Spleen (tissue), 11 donors: ENCODE measurements around the gene ZBED2. TPM values are rescaled to one million over a fixed set of nuclear protein-coding genes. Genes with fewer than 3 reads are reported as not detected.

Source experiments
- DNase-seq: peaks from one replicate; pipeline ENCODE4 v3.0.0-alpha.2; 2020
- H3K27ac ChIP-seq, 8 donors: fragments of 200-600 bp; sonication (generic) in 7 of 8; 1 replicate in 4 of 8; 2 replicates in 4 of 8; pipeline versions ENCODE4 v1.5.0 to v1.8.0; 2016 to 2021; ENCODE audit warnings: inconsistent platforms in 4 of 8, mild to moderate bottlenecking in 4 of 8, moderate library complexity in 1 of 8
- H3K27me3 ChIP-seq, 7 donors: fragments of 200-600 bp; sonication (generic) in 6 of 7; replicated peaks in 1 of 7; 1 replicate in 4 of 7; 2 replicates in 3 of 7; pipeline versions ENCODE4 v1.5.0 to v1.8.0; 2016 to 2021; ENCODE audit warnings: inconsistent platforms in 3 of 7, mild to moderate bottlenecking in 1 of 7
- H3K36me3 ChIP-seq, 6 donors: fragments of 200-600 bp; sonication (generic) in 5 of 6; 1 replicate in 4 of 6; 2 replicates in 2 of 6; pipeline versions ENCODE4 v1.5.0 to v1.8.0; 2016 to 2021; ENCODE audit warnings: inconsistent platforms in 2 of 6
- H3K4me1 ChIP-seq, 6 donors: fragments of 200-600 bp; sonication (generic) in 5 of 6; 1 replicate in 3 of 6; 2 replicates in 3 of 6; pipeline versions ENCODE4 v1.5.0 to v1.8.0; 2016 to 2021; ENCODE audit warnings: inconsistent platforms in 3 of 6
- H3K4me3 ChIP-seq, 8 donors: fragments of 200-600 bp; sonication (generic) in 7 of 8; 1 replicate in 4 of 8; 2 replicates in 4 of 8; pipeline versions ENCODE4 v1.5.0 to v1.8.0; 2016 to 2021; ENCODE audit warnings: inconsistent platforms in 4 of 8, mild to moderate bottlenecking in 4 of 8, moderate library complexity in 2 of 8
- H3K9me3 ChIP-seq, 8 donors: fragments of 200-600 bp; sonication (generic) in 7 of 8; 1 replicate in 4 of 8; 2 replicates in 4 of 8; pipeline versions ENCODE4 v1.5.0 to v1.8.0; 2016 to 2021; ENCODE audit warnings: inconsistent platforms in 4 of 8
- CTCF ChIP-seq, 11 experiments: fragments of 200-600 bp in 7 of 11; fragments of 450-650 bp in 4 of 11; sonication (generic) in 4 of 11; IDR thresholded peaks in 8 of 11; conservative IDR thresholded peaks in 3 of 11; 1 replicate in 7 of 11; 2 replicates in 4 of 11; pipeline versions ENCODE4 v1.4.0 to v1.8.0; 2016 to 2021; ENCODE audit warnings: antibody characterized with exemption in 11 of 11, inconsistent platforms in 4 of 11, mild to moderate bottlenecking in 1 of 11
- POLR2A ChIP-seq, 3 donors: fragments of 450-650 bp; IDR thresholded peaks; one replicate each; pipeline ENCODE4 v1.5.1; 2017; ENCODE audit warnings: antibody characterized with exemption in 3 of 3, mild to moderate bottlenecking in 1 of 3
- POLR2AphosphoS5 ChIP-seq, 3 donors: sonication (generic); formaldehyde crosslinking; IDR thresholded peaks; one replicate each; pipeline ENCODE4 v1.5.1; 2017; ENCODE audit warnings: antibody characterized with exemption in 3 of 3
- WGBS, 5 donors: extraction: QIAGEN DNeasy Blood & Tissue Kit in 3 of 5; methylation state at CpG; one replicate each; pipeline versions ENCODE4 v1.1.5 to v1.1.7; 2013 to 2018; 5-methylcytosine and 5-hydroxymethylcytosine counted together
- intact Hi-C: fragments of 100-400 bp; cut with DNase I; formaldehyde crosslinking; loops from one replicate; pipeline ENCODE4 v1.15.0; 2023; ENCODE audit warnings: low total_unique reads
- polyA plus RNA-seq, 3 donors: library from polyadenylated mRNA; stranded (reverse); fragments of 200-250 nt; gene quantifications; one replicate each; pipeline ENCODE4 v1.2.1, GENCODE V29; 2013
- total RNA-seq, 7 donors: library from RNA; depleted of rRNA in 3 of 7; stranded (reverse); fragments of >200 nt in 3 of 7; fragmentation: NEBNext Ultra II Directional in 4 of 7; extraction: Animal tissue kit (Norgen Biotek cat#: 25700) in 4 of 7; gene quantifications; one replicate each; pipeline versions ENCODE4 v1.1.0 to v1.2.1, GENCODE V29; 2016 to 2021
- donor health status: healthy with polysubstance abuse.
- donor health status: DM: no; HTN: no; CAD: no; lungs with moderate emphysema.
- donor health status: DM: no; HTN: no; CAD: no.
- donor health status: Bipolar disorder and iron deficiency.
- donor health status: healthy.
- donor health status: DM: no; HTN: no; CAD: no.
- donor health status: DM: yes; HTN: yes; CAD: no.

The ZBED2 gene
- total and polyA plus RNA-seq, 10 donors: 0.20 to 0.80 (median 0.29) TPM; not detected in 6

DNA sequence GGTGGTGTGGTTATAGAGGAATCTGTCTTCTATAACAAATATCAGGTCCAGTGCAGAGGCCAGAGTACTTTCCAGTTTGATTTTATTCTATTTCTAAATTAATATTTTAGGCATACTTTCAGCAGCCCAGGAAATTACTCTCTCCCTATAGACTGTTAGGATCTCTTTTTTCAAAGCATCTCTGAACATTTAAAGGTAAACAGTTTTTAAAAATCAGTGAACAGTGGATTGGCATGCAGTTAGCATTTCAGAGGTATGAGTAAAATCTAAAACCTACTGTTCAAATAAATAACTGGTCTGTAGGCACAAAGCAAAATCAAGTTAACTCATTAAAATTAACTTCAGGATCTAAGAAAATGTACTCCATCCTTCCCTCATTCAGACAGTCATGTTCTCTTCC, 3.0 kb downstream of the ZBED2 start:
- no peaks in the 10 kb centered on the region for H3K27me3 ChIP-seq
- peaks cover 0 to 4% (median 0%) of the 10 kb centered on the region in 6 donors for H3K36me3 ChIP-seq
- no peak for DNase-seq
- peaks cover 0 to 22% (median 1%) of the 10 kb centered on the region in 6 donors for H3K4me1 ChIP-seq
- intact Hi-C loops: no loop called here
- TF ChIP-seq CTCF (IDR thresholded peaks at IDR 0.05 in 8 of 11, conservative IDR thresholded peaks at IDR 0.05 in 3 of 11): no peak
- no peak for TF ChIP-seq POLR2A (IDR thresholded peaks at IDR 0.05)
- no peak for TF ChIP-seq POLR2AphosphoS5 (IDR thresholded peaks at IDR 0.05)
- H3K27ac ChIP-seq: no peak overlapping the region
- no peaks in the 10 kb centered on the region for H3K9me3 ChIP-seq
- no peak overlapping the region for H3K4me3 ChIP-seq

GRCh38 chr3:111591555-111591954, 3.6 kb downstream of the ZBED2 start:
- no peak for TF ChIP-seq POLR2AphosphoS5 (IDR thresholded peaks at IDR 0.05)
- TF ChIP-seq CTCF (IDR thresholded peaks at IDR 0.05 in 8 of 11, conservative IDR thresholded peaks at IDR 0.05 in 3 of 11): no peak
- no peak for TF ChIP-seq POLR2A (IDR thresholded peaks at IDR 0.05)
- Histone ChIP-seq H3K4me1 (peaks cover 0 to 22% (median 1%) of the 10 kb centered on the region in 6 donors), H3K27ac (no peak overlapping the region), H3K9me3 (no peaks in the 10 kb centered on the region), H3K27me3 (no peaks in the 10 kb centered on the region), H3K36me3 (peaks cover 0 to 4% (median 0%) of the 10 kb centered on the region in 6 donors), H3K4me3 (no peak overlapping the region)
- WGBS, 5 donors: 88 to 95% (median 94%) methylated on average over 3 of the region's 3 CpGs
- no peak for DNase-seq
- intact Hi-C loops: no loop called here

DNA sequence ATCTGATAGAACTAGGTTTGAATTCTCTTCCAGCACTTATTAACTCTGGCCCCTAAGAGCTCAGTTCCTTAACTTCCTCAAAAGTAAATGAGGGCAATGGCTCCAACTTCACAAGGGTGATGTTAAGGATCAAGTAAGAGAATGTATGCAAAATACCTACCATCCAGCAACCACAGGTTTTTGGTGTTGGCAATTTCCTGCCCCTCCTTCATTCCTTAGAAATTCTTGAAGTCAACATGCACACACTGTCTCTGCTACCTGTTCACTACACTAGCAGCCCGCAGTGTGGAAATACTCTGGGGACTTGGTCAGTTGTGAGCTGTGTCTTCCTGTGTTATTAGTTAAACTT, 5.0 kb downstream of the ZBED2 start:
- peaks cover 0 to 15% (median 1%) of the 10 kb centered on the region in 6 donors for H3K4me1 ChIP-seq
- H3K9me3 ChIP-seq: no peaks in the 10 kb centered on the region
- no peak overlapping the region for H3K4me3 ChIP-seq
- H3K27me3 ChIP-seq: no peaks in the 10 kb centered on the region
- no peak overlapping the region for H3K27ac ChIP-seq
- TF ChIP-seq CTCF (IDR thresholded peaks at IDR 0.05 in 8 of 11, conservative IDR thresholded peaks at IDR 0.05 in 3 of 11) (no peak), POLR2AphosphoS5 (IDR thresholded peaks at IDR 0.05) (no peak), POLR2A (IDR thresholded peaks at IDR 0.05) (no peak)
- 59 to 86% (median 74%) methylated on average over 1 of the region's 1 CpG for WGBS, 5 donors
- DNase-seq: no peak
- intact Hi-C loops: no loop called here
- H3K36me3 ChIP-seq: peaks cover 0 to 4% (median 0%) of the 10 kb centered on the region in 6 donors

DNA sequence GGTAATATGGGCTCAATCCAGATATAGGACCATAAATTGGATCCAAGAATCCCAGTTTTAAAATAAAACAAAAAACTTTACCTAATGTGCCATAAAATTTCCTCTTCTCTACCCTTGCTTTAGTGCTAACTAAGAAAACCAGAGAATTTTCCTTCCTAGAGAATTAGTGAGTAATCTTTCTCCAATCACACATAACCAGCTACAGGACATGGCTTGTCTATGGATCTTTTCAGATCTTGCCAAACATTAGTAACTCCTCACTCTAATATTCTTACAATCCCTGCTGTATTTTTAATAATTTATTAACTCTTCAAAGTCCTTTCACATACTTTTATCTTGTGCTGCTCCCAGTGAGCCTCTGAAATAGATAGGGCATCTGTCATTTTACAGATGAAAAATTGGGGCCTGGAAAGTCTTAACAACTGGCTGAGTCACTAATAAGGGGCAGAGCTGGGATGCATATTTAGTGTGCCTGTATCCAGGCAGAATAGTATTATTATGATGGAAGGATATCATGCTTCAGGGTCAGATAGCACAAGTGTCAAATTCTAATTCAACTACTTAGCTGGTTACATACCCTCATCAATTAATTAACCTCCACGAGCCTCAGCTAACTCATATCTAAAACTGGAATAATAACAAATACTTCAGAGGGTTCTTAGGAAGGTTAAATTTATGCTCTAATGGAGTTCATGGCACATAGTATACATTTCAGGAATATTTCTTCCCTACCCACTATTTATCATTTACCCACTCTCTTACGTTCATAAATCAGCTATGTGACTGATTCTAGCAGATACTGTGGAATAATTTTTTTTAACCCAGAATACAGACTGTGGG, 5.6 kb downstream of the ZBED2 start:
- TF ChIP-seq CTCF (IDR thresholded peaks at IDR 0.05 in 8 of 11, conservative IDR thresholded peaks at IDR 0.05 in 3 of 11) (no peak), POLR2AphosphoS5 (IDR thresholded peaks at IDR 0.05) (no peak), POLR2A (IDR thresholded peaks at IDR 0.05) (no peak)
- WGBS, 5 donors: 66 to 85% (median 77%) methylated on average over 2 of the region's 2 CpGs
- intact Hi-C loops: no loop called here
- H3K27me3 ChIP-seq: no peaks in the 10 kb centered on the region
- H3K9me3 ChIP-seq: no peaks in the 10 kb centered on the region
- no peak overlapping the region for H3K27ac ChIP-seq
- no peak for DNase-seq
- H3K4me3 ChIP-seq: no peak overlapping the region
- H3K4me1 ChIP-seq: peaks cover 0 to 9% (median under 1%) of the 10 kb centered on the region in 6 donors
- H3K36me3 ChIP-seq: peaks cover 0 to 7% (median 0%) of the 10 kb centered on the region in 6 donors
